IMR-90 (cell line): Measurements from ENCODE around the gene SEMA4B. TPM values are rescaled to one million over a fixed set of nuclear protein-coding genes. Genes with fewer than 3 reads are reported as not detected.

Source experiments
- ATAC-seq: fragments of 200-7000 bp; cut with Tn5 transposase; 2 replicates; pipeline ENCODE4 v1.9.1; 2020; ENCODE audit warnings: low read depth, mild to moderate bottlenecking, moderate library complexity
- BruUV-seq: library from RNA; stranded (reverse); fragments of 400-500 nt; replicated peaks from 2 replicates; lab custom pipeline; 2021; lab: Mats Ljungman, UMichigan
- CTCF ChIA-PET: fragments of 300-600 bp; formaldehyde crosslinking; extraction: SDS; loops from one replicate; lab custom pipeline; 2021; ENCODE audit warnings: antibody characterized with exemption; lab: Yijun Ruan, JAX
- POLR2A ChIA-PET: fragments of 300-600 bp; sonication (Branson Sonifier 250); formaldehyde crosslinking; loops from one replicate; lab custom pipeline; 2022; ENCODE audit warnings: antibody characterized with exemption; ENCODE audit not compliant: unreplicated experiment; lab: Charles Lee
- DNase-seq: peaks from one replicate; pipeline ENCODE4 v3.0.0; 2013
- H2AFZ ChIP-seq: replicated peaks from 2 replicates; pipeline ENCODE3; 2013; ENCODE audit warnings: low read length, mild to moderate bottlenecking; ENCODE audit not compliant: poor library complexity
- H2AK5ac ChIP-seq: 2 replicates; pipeline ENCODE4 v1.6.1; 2013; ENCODE audit warnings: low read depth, low read length, inconsistent platforms
- H2AK9ac ChIP-seq: replicated peaks from 2 replicates; pipeline ENCODE3; 2013; ENCODE audit warnings: mild to moderate bottlenecking, low read depth, low read length, moderate library complexity; ENCODE audit not compliant: poor library complexity
- H2BK120ac ChIP-seq: 2 replicates; pipeline ENCODE4 v1.6.1; 2013; ENCODE audit warnings: low read depth, low read length, inconsistent platforms
- H2BK15ac ChIP-seq: 3 replicates; pipeline ENCODE4 v1.6.1; 2013; ENCODE audit warnings: low read depth, low read length, inconsistent platforms
- H2BK20ac ChIP-seq: 2 replicates; pipeline ENCODE4 v1.6.1; 2013; ENCODE audit warnings: low read depth, mild to moderate bottlenecking, inconsistent platforms, low read length, moderate library complexity
- H2BK5ac ChIP-seq: 2 replicates; pipeline ENCODE4 v1.6.1; 2013; ENCODE audit warnings: mild to moderate bottlenecking, low read depth, low read length, inconsistent platforms; ENCODE audit not compliant: poor library complexity, severe bottlenecking
- H3K14ac ChIP-seq: replicated peaks from 2 replicates; pipeline ENCODE4 v1.6.1; 2013; ENCODE audit warnings: low read depth, low read length, inconsistent platforms
- H3K18ac ChIP-seq: 2 replicates; pipeline ENCODE4 v1.6.1; 2013; ENCODE audit warnings: low read depth, low read length, control low read depth
- H3K23ac ChIP-seq: 2 replicates; pipeline ENCODE4 v1.6.1; 2013; ENCODE audit warnings: low read depth, low read length, inconsistent platforms
- H3K27ac ChIP-seq: 2 replicates; pipeline ENCODE4 v1.5.1; 2013; ENCODE audit warnings: mild to moderate bottlenecking, control low read depth, low read length; ENCODE audit not compliant: insufficient read depth
- H3K27me3 ChIP-seq: 2 replicates; pipeline ENCODE4 v1.6.1; 2013; ENCODE audit warnings: low read length; ENCODE audit not compliant: control insufficient read depth, insufficient read depth
- H3K36me3 ChIP-seq: 2 replicates; pipeline ENCODE4 v1.6.1; 2013; ENCODE audit warnings: low read length, mixed read lengths; ENCODE audit not compliant: control insufficient read depth, insufficient read depth
- H3K4ac ChIP-seq: 2 replicates; pipeline ENCODE4 v1.6.1; 2013; ENCODE audit warnings: low read depth, low read length, inconsistent platforms
- H3K4me1 ChIP-seq: 2 replicates; pipeline ENCODE4 v1.6.1; 2013; ENCODE audit warnings: low read length, mixed read lengths; ENCODE audit not compliant: control insufficient read depth, insufficient read depth
- H3K4me2 ChIP-seq: 2 replicates; pipeline ENCODE4 v1.6.1; 2013; ENCODE audit warnings: low read depth, mild to moderate bottlenecking, control low read depth, low read length, moderate library complexity
- H3K4me3 ChIP-seq: 2 replicates; pipeline ENCODE4 v1.5.1; 2013; ENCODE audit warnings: low read depth, mild to moderate bottlenecking, control low read depth, low read length, moderate library complexity; ENCODE audit not compliant: insufficient read depth
- H3K56ac ChIP-seq: 2 replicates; pipeline ENCODE4 v1.6.1; 2013; ENCODE audit warnings: low read length, inconsistent platforms; ENCODE audit not compliant: insufficient read depth; ENCODE audit errors: extremely low read depth
- H3K79me1 ChIP-seq, 2 experiments: 2 replicates each; pipeline ENCODE4 v1.6.1; 2013; ENCODE audit warnings: low read length in 2 of 2, inconsistent platforms in 1 of 2, low read depth in 1 of 2
- H3K9ac ChIP-seq: 2 replicates; pipeline ENCODE4 v1.6.1; 2013; ENCODE audit warnings: low read depth, low read length, control low read depth
- H3K9me1 ChIP-seq: 2 replicates; pipeline ENCODE4 v1.6.1; 2013; ENCODE audit warnings: low read length, inconsistent platforms; ENCODE audit not compliant: insufficient read depth
- H3K9me3 ChIP-seq: 2 replicates; pipeline ENCODE4 v1.6.1; 2013; ENCODE audit warnings: low read length; ENCODE audit not compliant: control insufficient read depth, insufficient read depth
- H4K20me1 ChIP-seq: 2 replicates; pipeline ENCODE4 v1.6.1; 2013; ENCODE audit warnings: low read length, inconsistent platforms; ENCODE audit not compliant: insufficient read depth
- H4K5ac ChIP-seq: 2 replicates; pipeline ENCODE4 v1.6.1; 2013; ENCODE audit warnings: mild to moderate bottlenecking, low read depth, low read length, control low read depth
- H4K8ac ChIP-seq, 2 experiments: 2 replicates each; pipeline ENCODE4 v1.6.1; 2013; ENCODE audit warnings: low read depth in 2 of 2, low read length in 2 of 2, control low read depth in 1 of 2, inconsistent platforms in 1 of 2
- H4K91ac ChIP-seq: 2 replicates; pipeline ENCODE4 v1.6.1; 2013; ENCODE audit warnings: low read depth, low read length, inconsistent platforms; ENCODE audit not compliant: insufficient read depth
- BHLHE40 ChIP-seq: fragments of 150-350 bp; IDR thresholded peaks from 2 replicates; pipeline ENCODE4 v1.6.1; 2016; ENCODE audit warnings: mild to moderate bottlenecking, low read depth, low read length
- CEBPB ChIP-seq: IDR thresholded peaks from 2 replicates; pipeline ENCODE4 v1.6.1; 2012; ENCODE audit warnings: low read depth, low read length, improper control_type of control experiment
- CHD1 ChIP-seq: IDR thresholded peaks from 2 replicates; pipeline ENCODE4 v1.6.1; 2012; ENCODE audit warnings: low read depth, low read length, improper control_type of control experiment
- CTCF ChIP-seq: conservative IDR thresholded peaks from 2 replicates; pipeline ENCODE4 v1.5.1; 2012; ENCODE audit warnings: mild to moderate bottlenecking, low read depth, low read length, improper control_type of control experiment
- ELK1 ChIP-seq: fragments of 150-350 bp; IDR thresholded peaks from 2 replicates; pipeline ENCODE4 v1.6.1; 2016; ENCODE audit warnings: low read depth, mild to moderate bottlenecking, low read length, moderate library complexity, borderline replicate concordance
- FOS ChIP-seq: fragments of 150-350 bp; IDR thresholded peaks from 2 replicates; pipeline ENCODE4 v1.6.1; 2016; ENCODE audit warnings: low read depth, low read length
- MAFK ChIP-seq: IDR thresholded peaks from 2 replicates; pipeline ENCODE4 v1.6.1; 2012; ENCODE audit warnings: low read depth, low read length, improper control_type of control experiment
- MAZ ChIP-seq: IDR thresholded peaks from 2 replicates; pipeline ENCODE4 v1.6.1; 2012; ENCODE audit warnings: low read depth, mild to moderate bottlenecking, low read length, improper control_type of control experiment, moderate library complexity, borderline replicate concordance
- MXI1 ChIP-seq: IDR thresholded peaks from 2 replicates; pipeline ENCODE4 v1.6.1; 2012; ENCODE audit warnings: low read depth, mild to moderate bottlenecking, low read length, moderate library complexity, borderline replicate concordance
- NFE2L2 ChIP-seq: fragments of 150-350 bp; IDR thresholded peaks from 2 replicates; pipeline ENCODE4 v1.6.1; 2016; ENCODE audit warnings: low read depth, mild to moderate bottlenecking, low read length
- RAD21 ChIP-seq: IDR thresholded peaks from 2 replicates; pipeline ENCODE4 v1.6.1; 2012; ENCODE audit warnings: low read length, improper control_type of control experiment
- WGBS, 2 experiments: methylation state at CpG; one replicate each; pipeline versions ENCODE4 v1.1.5 to v1.1.7; 2013; ENCODE audit warnings: missing lambda C conversion rate in 2 of 2; ENCODE audit not compliant: insufficient read length in 1 of 2; ENCODE audit errors: extremely low coverage in 2 of 2; 5-methylcytosine and 5-hydroxymethylcytosine counted together
- dilution Hi-C: fragments of 300-500 bp; cut with HindIII; formaldehyde crosslinking; loops from one replicate; pipeline ENCODE4 v1.14.3; 2018; ENCODE audit warnings: low sequenced_read_pairs; ENCODE audit not compliant: unreplicated experiment
- in situ Hi-C: fragments of 300-500 bp; cut with MboI; formaldehyde crosslinking; loops from 3 replicates; pipeline ENCODE4 v1.14.3; 2019; ENCODE audit warnings: low sequenced_read_pairs, inconsistent platforms, mixed read lengths
- intact Hi-C: fragments of 100-400 bp; cut with micrococcal nuclease; formaldehyde crosslinking; loops from 2 replicates; pipeline ENCODE4 v1.10.0; 2022
- polyA plus RNA-seq, 3 experiments: library from polyadenylated mRNA; depleted of rRNA; stranded (reverse); fragments of >200 nt; gene quantifications; 2 replicates each; pipeline ENCODE4 v1.2.3, GENCODE V29; 2012; ENCODE audit warnings: low replicate concordance in 1 of 3
- total RNA-seq: library from RNA; depleted of rRNA; stranded (reverse); fragments of >200 nt; gene quantifications from 2 replicates; pipeline ENCODE4 v1.2.3, GENCODE V29; 2012

SEMA4B gene
- total and polyA plus RNA-seq, 2 of the 4 experiments (the other 2 are of a cell fraction) = 5.0 to 22.5 TPM

- H3K4me3 ChIP-seq = peak overlapping the region; percentile 91
- H4K91ac ChIP-seq = peak overlapping the region; percentile 30
- 33% methylated on average over 1 of the region's 24 CpGs; no CpG with 5 or more reads in 1 of the 2 experiments for WGBS, 2 experiments
- in situ Hi-C loops = no loop called here
- H2AK5ac ChIP-seq = peak overlapping the region; percentile 27
- BruUV-seq = no TSS peak
- H3K4me1 ChIP-seq = peaks cover 8% of the 10 kb centered on the region
- peak overlapping the region; percentile 59 for H2AK9ac ChIP-seq
- CTCF ChIA-PET = interaction anchor here (2.1 kb wide), 1 partner anchor 21 kb away, joined by 6 read pairs; no protein-coding TSS in a partner anchor
- peak overlapping the region; percentile 62; the same call in 1 of the 2 replicates for H3K14ac ChIP-seq
- H3K36me3 ChIP-seq = no peaks in the 10 kb centered on the region; the same call in 1 of the 2 replicates
- H3K18ac ChIP-seq = peak overlapping the region; percentile 5; the same call in 1 of the 2 replicates
- TF ChIP-seq MAFK = no peak
- TF ChIP-seq FOS = no peak
- TF ChIP-seq CHD1 = no peak
- no peak for TF ChIP-seq MXI1
- no peak for TF ChIP-seq CEBPB
- TF ChIP-seq RAD21 = no peak
- TF ChIP-seq MAZ = no peak
- no peak for TF ChIP-seq ELK1
- TF ChIP-seq CTCF = no peak
- TF ChIP-seq BHLHE40 = no peak
- TF ChIP-seq NFE2L2 = no peak
- peaks cover 27 to 28% of the 10 kb centered on the region in 2 experiments; a peak in 3 of 4 replicates for H3K79me1 ChIP-seq
- H3K56ac ChIP-seq = no peak overlapping the region
- no peak overlapping the region for H2BK20ac ChIP-seq
- peak overlapping the region; percentile 58 for H3K9ac ChIP-seq
- intact Hi-C loops = no loop called here
- H3K4ac ChIP-seq = peak overlapping the region; percentile 80
- POLR2A ChIA-PET = interaction anchor here (0.5 to 0.7 kb wide), 2 partner anchors 11 to 427 kb away, joined by 4 to 12 read pairs; no protein-coding TSS in a partner anchor
- H2BK5ac ChIP-seq = peak overlapping the region; percentile 42
- peak overlapping the region; percentile 11; the same call in 1 of the 2 replicates for H3K27ac ChIP-seq
- no peak overlapping the region for H2BK15ac ChIP-seq
- peak overlapping the region; percentile 82 to 92 for H4K8ac ChIP-seq
- no peaks in the 10 kb centered on the region for H3K27me3 ChIP-seq
- H4K5ac ChIP-seq = peak overlapping the region; percentile 48
- no peak for DNase-seq
- no peaks in the 10 kb centered on the region for H3K9me3 ChIP-seq
- no peak; the same call in 1 of the 2 replicates for ATAC-seq
- 0 out of 2 replicates have a peak overlapping the region, but pooled peaks have one; percentile 30 for H3K23ac ChIP-seq
- peak overlapping the region; percentile 93 for H2AFZ ChIP-seq
- peak overlapping the region; percentile 66 for H3K4me2 ChIP-seq
- H3K9me1 ChIP-seq = peaks cover 7% of the 10 kb centered on the region; the same call in 1 of the 2 replicates
- no peak overlapping the region for H2BK120ac ChIP-seq
- dilution Hi-C loops = no loop called here
- H4K20me1 ChIP-seq = no peaks in the 10 kb centered on the region; the same call in 1 of the 2 replicates
These were observed 498 bp upstream of the SEMA4B start for GRCh38 chr15:90200534-90201129.
